HG02852 (cell line): ENCODE data around the gene HIVEP2.
A peak's percentile ranks its signal among the peaks of the same experiment; 100 is the strongest.

Source experiments
- ATAC-seq: cut with Tn5 transposase; IDR thresholded peaks from one replicate; pipeline ENCODE4 v1.9.1; 2021; ENCODE audit warnings: mild to moderate bottlenecking, moderate library complexity; ENCODE audit not compliant: unreplicated experiment

The HIVEP2 gene

DNA sequence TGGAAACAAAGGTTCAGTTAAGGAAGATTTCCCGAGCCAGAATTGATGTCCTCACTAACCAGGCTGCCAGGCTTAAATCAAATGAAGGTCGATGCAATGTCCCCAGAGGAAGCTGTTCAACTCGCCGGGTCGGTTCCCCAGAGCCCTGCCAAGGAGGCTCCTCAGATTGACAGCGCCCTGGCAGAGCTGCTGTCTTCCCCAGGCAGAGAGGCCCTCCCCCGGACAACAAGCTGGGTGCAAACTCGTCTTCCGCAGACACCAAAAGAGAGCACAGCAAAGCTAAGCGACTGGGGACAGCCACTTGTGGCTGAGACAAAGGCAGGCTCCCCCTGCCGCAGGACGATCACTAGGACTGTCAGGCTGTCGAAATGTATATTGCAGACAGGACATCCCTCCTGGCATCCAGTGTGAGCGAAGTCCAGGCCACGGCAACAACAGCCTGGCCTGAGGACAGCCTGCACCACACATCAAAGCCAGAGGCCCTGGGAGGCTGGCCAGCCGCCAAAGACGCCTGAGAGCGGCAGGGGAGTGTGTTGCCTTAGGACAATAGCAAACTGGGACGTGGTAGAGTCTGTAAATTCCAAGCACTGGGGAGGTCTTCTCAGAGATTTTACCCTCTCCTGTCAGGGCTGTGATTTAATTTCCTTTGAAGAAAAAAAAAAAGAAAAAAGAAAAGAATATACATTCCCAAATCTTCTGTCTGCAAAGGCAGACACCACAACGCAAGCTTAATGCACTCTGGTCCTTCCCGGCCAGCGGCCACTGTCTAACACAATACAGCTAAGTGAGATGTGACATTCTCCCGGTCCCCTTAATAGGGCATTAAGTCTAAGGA lies 99.1 kb downstream of the HIVEP2 start:
- ATAC-seq, result no peak

- peak; percentile 39 for ATAC-seq
Measured at GRCh38 chr6:142845143-142845571, 99.8 kb downstream of the HIVEP2 start.

DNA sequence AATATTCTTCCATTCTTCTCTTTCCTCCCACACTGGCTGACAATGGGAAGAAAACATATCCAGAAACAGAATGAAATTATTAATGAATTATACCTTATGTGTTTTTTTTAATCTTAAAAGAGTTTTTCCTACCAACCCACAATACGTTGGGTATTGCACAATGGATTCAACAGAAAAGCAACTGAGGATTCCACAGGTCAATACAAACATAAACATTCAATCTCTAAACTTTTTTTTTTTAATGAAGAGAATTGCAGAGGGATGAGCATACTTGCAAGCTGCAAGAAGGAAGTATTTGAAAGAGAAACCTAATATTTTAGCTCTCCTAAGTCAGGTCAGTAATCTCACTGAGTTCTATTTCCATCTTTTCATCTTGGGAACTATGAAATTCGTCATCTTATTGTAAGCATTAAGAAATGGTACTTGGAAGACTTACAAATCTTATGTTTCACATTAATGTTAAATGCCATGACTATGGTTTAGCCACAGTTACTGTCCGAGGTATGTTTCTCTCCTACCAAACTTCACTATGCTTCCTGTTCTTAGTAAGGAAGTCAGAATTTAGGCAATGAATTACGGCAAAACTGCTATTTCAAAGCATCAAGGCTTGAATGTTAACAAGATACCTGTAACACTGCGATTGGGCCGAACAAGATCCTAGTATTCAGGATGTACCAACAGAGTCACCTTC lies 100.8 kb downstream of the HIVEP2 start:
- ATAC-seq, result no peak

- ATAC-seq, result no peak
Measured at GRCh38 chr6:142843361-142843760, 101.6 kb downstream of the HIVEP2 start.

DNA sequence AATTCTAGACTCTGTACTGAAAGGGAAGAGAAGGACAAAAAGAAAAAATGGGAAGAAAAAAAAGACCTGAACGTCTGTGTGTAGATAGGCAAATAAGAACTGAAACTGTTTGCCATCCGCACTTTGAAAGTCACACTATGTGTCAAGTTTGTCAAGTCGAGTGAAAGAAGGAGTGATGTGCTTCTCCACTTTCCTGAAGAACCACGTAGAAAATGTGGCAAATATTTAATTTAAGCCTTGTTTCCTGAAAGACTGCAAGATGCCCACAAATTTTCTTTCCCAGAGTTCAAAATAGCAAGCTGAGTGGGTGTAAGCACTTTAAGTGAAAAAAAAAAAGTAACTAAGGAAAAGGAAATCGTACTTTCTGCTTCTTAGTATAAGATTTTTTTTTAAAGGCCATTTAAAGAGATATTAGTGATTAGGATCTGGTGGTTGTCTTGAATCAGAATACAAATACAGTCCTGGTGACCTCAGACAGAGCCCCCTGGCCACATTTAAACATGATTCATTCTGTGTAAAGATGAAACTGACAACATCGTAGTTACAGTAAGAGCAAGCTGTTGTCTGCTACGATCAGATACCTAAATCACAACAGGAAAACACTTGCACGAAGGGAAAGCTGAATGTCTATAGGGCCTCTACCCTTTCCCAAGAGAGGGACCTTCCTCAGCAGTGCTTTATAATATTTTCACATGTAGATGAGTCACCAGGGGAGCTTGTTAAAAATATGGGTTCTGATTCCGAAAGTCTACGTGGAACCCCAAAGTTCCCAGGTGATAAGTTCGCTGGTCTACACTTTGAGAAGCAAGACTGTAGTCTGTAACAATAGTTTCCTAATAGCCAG lies 102.3 kb downstream of the HIVEP2 start:
- ATAC-seq, result peak; percentile 66

DNA sequence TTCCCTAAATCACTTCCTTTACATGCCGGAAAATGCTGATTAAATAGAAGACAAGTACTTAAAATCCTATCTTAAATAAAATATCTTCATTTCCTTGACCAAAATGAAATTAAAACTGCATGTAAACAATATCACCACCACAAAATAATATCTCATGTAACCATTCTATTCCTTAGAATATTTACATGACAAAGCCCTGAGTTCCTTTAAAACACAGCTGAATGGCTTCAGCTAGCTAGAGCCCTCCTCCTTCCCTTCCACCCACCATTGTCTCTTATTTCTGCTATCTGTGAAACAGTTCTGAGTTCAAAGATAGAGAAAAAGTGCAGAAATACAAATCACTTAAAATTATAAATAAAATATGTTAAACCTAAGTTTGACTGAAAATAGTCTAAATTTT lies 103.1 kb downstream of the HIVEP2 start:
- ATAC-seq, result no peak

GRCh38 chr6:142839686-142840040 lies 105.3 kb downstream of the HIVEP2 start:
- ATAC-seq, result no peak

GRCh38 chr6:142838821-142839685 lies 105.9 kb downstream of the HIVEP2 start:
- ATAC-seq, result no peak

GRCh38 chr6:142835787-142836535 lies 109.0 kb downstream of the HIVEP2 start:
- no peak for ATAC-seq

DNA sequence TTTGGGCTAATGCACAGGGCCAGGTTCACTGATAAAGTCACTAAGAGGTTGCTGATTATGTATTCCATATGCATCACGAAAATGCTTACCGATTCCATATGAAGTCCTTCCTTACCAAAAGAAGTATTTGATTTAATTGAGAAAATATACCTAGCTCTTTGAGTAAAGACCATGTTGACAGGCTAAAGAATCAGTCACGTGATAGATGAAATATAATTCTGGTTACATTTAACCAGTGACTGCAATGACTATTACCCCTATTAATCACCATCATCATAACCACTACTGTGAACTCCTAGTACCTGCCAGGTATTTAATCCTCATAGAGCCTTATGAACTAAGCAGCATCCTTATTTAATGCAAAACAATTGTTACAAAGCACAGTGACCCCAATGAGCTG lies 110.1 kb downstream of the HIVEP2 start:
- no peak for ATAC-seq

DNA sequence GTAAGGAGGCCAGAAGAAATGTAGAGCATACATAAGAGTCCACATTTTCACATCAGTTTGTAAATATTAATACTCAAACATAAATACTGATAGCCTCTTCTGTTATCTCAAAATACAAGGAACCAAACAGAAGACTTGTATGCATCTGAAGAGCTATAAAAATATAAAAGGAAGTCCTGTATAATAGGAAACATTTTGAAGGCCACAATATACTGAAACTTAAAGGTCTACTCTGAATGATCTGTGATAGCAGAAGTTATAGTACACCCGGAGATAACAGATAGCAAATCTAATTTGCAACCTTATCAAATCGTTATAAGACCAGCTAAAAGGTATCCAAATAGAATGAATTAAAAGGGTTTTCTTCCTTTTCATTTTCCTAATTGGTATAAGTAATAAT lies 111.2 kb downstream of the HIVEP2 start:
- ATAC-seq, result no peak

DNA sequence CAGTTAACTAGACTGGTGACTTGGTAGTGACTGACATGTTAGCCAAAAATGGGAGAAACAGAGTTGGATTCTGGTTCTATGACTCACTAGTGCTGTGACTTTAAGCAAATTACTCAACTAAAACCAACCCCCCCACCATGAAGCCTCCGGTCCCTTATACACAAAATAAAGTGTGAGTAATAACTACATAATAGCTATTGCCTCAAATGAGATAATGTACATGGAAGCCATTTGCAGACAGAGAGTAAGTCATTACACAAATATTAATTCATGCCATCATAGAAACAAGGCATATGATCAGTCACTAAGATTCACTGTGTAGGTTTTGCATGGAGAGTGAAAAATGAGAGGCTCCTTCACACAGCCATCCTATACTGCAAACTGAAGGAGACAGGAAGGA lies 111.9 kb downstream of the HIVEP2 start:
- ATAC-seq, result no peak

GRCh38 chr6:142830807-142831206 lies 114.2 kb downstream of the HIVEP2 start:
- no peak for ATAC-seq

DNA sequence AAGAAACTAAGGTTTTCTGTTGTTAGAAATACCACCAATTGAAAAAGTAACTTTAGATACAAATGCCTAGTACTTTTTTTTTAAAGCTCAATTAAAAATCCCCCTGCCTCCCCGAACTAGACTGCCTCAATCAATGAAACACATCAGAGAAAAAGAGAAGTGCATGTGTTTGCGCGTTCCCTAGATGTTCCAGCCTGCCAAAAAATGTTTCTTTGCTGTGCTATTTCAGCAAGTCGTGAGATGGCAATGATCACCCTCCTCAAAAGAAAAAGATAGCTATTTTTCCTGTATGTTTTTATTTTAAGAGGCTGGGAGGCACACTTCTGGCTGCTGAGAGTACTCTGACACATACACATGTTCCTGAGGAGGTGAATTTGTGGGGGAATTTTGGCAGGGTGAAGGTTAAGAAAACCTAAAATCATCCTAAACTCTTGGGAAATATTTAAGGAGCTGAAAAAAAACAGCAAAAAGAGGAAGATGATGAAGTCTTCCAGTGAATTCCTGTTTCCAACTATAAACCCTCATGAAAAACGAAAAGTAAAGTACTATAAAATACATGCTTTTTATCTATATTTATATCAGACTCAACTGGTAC lies 114.8 kb downstream of the HIVEP2 start:
- no peak for ATAC-seq

DNA sequence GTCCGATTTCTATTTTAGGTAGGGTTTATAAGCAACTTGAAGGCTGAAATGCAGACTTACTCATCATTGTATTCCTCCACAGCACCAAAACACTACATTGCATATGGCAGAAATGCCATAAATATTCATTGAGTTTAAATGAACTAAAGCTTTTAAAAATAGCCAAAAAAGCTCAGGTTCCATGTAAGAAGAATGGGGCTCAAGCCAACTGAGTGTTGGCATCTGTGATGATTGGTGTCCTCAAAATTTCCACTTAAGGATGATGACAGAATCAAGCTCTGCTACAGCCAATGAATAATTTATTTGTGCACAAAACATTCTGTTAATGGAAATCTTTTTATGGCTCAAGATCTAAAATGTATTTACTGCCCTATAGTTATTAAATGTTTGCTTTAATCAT lies 115.4 kb downstream of the HIVEP2 start:
- no peak for ATAC-seq

DNA sequence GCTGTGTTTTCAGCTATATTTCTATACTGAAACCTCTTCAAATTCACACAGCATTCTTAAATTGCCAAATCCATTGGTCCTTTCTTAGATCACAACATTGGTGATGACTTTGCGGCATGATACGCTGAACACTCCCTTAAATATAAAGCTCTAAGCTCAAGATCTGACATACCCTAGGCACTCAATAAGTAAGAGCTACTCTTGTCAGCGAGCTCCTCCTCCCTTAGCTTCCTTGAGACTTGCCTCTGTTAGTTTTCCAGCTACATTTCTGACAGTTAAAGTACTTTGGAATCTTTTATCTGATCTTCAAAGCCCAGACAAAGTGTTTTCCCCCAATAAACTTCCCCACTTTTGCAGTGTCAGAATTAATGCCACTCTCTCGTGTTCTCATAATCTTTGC lies 117.0 kb downstream of the HIVEP2 start:
- no peak for ATAC-seq

- ATAC-seq, result no peak
Measured at GRCh38 chr6:142827369-142827768, 117.6 kb downstream of the HIVEP2 start.

DNA sequence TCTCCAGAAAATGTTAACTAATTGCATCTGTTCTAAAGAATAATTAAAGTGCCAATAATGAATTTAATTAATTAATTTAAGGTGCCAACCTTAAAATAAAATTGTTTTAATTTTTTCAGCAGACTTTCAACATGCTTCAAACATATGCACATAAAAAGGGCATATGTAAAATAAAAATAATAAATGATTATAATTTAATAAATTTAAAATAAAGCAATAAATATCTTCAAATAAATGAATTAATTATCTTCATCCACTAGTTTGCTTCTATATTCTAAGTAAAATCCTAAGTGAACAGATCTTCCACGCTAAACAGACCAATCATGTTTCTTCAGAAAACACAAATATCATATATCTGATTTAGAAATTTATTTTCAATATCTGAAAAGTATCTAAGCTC lies 119.2 kb downstream of the HIVEP2 start:
- ATAC-seq, result no peak

GRCh38 chr6:142824426-142824825 lies 120.5 kb downstream of the HIVEP2 start:
- no peak for ATAC-seq
